Measurements from ENCODE around the gene CPNE5. TPM values are rescaled to one million over a fixed set of nuclear protein-coding genes. Genes with fewer than 3 reads are reported as not detected.

CPNE5 gene
- total and polyA plus RNA-seq, 9 of the 15 experiments (the other 6 are each of a cell fraction or from before 2014, with no cell fraction given) = 0.14 to 1.0 (median 0.46) TPM; not detected in 2

GRCh38 chr6:36862164-36862847 lies 23.1 kb upstream of the CPNE5 start (continued):
- 0 out of 2 replicates have a peak, but pooled peaks have one; percentile 29 for TF ChIP-seq CCAR2 (IDR thresholded peaks at IDR 0.05; ENCODE audit: low read depth, low read length)
- peak; percentile 60 for TF ChIP-seq PML (IDR thresholded peaks at IDR 0.05; ENCODE audit: low read length)
- TF ChIP-seq RBFOX2 (IDR thresholded peaks at IDR 0.05; ENCODE audit: low read depth, low read length) = no peak
- 0 out of 2 replicates have a peak, but pooled peaks have one; percentile 77 for TF ChIP-seq ZNF197 (CRISPR knock-in tag; IDR thresholded peaks at IDR 0.05; ENCODE audit: low read depth)
- TF ChIP-seq POU5F1 (IDR thresholded peaks at IDR 0.05; ENCODE audit: borderline replicate concordance, low read depth, low read length, partially characterized antibody) = no peak
- TF ChIP-seq TFAP4 (CRISPR knock-in tag; IDR thresholded peaks at IDR 0.05; ENCODE audit: borderline replicate concordance) = peak; percentile 80
- TF ChIP-seq DIDO1 (tag; IDR thresholded peaks at IDR 0.05; ENCODE audit: low read depth) = no peak
- TF ChIP-seq PTBP1 (IDR thresholded peaks at IDR 0.05; ENCODE audit: low read depth, low read length) = no peak
- TF ChIP-seq SETDB1 (IDR thresholded peaks at IDR 0.05; ENCODE audit: low read length) = no peak
- no peak for TF ChIP-seq ARID2 (IDR thresholded peaks at IDR 0.05)
- peak; percentile 37; the same call in 1 of the 2 replicates for TF ChIP-seq ETV5 (CRISPR knock-in tag; IDR thresholded peaks at IDR 0.05; ENCODE audit: low read depth)
- no peak for TF ChIP-seq REST (IDR thresholded peaks at IDR 0.05; ENCODE audit: borderline replicate concordance)
- TF ChIP-seq REST (CRISPR knock-in tag; IDR thresholded peaks at IDR 0.05; ENCODE audit: low read depth) = 0 out of 2 replicates have a peak, but pooled peaks have one; percentile 42
- 0 out of 2 replicates have a peak, but pooled peaks have one; percentile 74 for TF ChIP-seq BRD4 (IDR thresholded peaks at IDR 0.05)
- TF ChIP-seq ZNF347 (CRISPR knock-in tag; IDR thresholded peaks at IDR 0.05; ENCODE audit: low read depth) = no peak
- peak; percentile 46 for TF ChIP-seq PRDM10 (IDR thresholded peaks at IDR 0.05; ENCODE audit: partially characterized antibody)
